Hypothalamus (tissue), 51 donors: ENCODE results near the gene ADGRD2.

ENCODE experiments used
- DNase-seq, 51 donors: peaks; one replicate each; lab custom pipeline; 2025; lab: John Stamatoyannopoulos, UW

Gene ADGRD2

DNA sequence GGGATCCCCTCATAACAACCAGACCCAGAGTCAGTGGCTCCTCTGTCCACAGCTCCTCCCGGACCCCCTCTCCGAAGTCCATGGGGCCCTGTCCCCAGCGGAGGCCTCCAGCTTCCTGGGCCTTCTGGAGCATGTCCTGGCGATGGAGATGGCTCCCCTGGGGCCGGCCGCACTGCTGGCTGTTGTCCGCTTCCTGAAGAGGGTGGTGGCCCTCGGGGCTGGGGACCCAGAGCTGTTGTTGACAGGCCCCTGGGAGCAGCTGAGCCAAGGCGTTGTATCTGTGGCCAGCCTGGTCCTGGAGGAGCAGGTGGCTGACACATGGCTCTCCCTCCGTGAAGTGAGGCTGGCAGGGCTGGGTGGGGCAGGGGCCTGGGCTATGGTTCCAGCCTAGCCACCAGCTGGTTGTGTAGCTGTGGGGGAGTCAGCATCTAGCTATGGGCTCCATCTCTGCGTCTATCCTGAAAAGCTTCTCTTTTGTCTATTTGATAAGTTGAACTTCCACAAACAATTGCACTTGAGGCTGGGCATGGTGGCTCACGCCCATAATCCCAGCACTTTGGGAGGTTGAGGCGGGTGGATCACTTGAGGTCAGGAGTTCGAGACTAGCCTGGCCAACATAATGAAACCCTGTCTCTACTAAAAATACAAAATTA, 4.7 kb downstream of the ADGRD2 start:
- DNase-seq, result no peak

GRCh38 chr9:124455820-124456219, 5.6 kb downstream of the ADGRD2 start:
- DNase-seq, result no peak

DNA sequence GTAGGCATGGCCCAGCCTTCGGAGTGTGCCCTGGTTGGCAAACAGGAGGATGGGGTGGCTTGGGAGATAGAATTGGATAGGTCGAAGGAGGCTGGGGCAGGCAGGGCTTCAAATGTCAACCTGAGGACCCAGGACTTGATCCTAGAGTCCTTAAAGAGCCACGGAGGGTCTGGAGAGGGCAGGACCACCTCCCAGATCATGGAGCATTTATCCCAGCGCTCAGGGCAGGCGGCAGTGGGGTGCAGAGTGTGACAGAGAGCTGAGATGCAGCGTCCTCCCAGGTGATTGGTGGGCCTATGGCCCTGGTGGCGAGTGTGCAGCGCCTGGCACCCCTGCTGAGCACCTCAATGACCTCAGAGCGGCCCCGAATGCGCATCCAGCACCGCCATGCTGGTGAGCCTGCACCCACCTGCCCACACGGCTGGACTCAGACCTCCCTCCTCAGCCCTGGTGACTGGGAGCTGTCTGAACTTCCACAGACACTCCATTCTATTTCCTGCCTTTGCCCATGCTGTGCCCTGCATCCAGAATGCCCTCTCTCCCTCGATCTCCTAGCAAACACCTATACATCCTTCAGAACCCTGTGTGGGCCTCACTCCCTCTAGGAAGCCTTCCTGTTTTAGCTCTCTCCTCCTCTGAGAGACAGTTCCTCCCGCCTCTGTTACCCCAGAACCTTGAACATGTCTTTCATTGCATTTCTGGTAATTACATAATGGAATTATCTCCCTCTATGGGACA, 6.3 kb downstream of the ADGRD2 start:
- DNase-seq, result no peak

- no peak for DNase-seq
Observed at GRCh38 chr9:124457079-124457886, 7.0 kb downstream of the ADGRD2 start.

GRCh38 chr9:124457887-124458431, 7.7 kb downstream of the ADGRD2 start:
- DNase-seq, result no peak

GRCh38 chr9:124458441-124458840, 8.2 kb downstream of the ADGRD2 start:
- DNase-seq, result no peak

GRCh38 chr9:124462739-124463138, 12.5 kb downstream of the ADGRD2 start:
- no peak for DNase-seq

DNA sequence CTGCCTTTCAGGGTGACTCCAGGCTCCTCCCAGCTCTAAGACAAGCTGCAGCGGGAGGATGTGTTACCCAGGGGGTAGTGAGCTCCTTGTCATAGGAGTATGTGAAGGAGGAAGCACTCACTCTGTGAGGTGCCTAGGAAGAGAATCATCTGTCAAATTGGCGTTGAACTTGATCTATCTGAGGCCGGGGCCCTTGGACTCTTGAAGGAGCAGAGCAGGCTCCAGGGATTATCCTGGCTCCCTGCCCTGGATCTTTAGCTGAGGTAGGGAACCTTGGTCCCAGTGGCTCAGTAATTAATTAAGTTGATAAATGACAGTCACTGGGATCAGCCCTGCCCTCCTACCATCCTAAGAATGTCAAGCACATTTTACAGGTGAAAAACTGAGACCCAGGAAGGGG, 15.5 kb downstream of the ADGRD2 start:
- DNase-seq, result no peak

GRCh38 chr9:124467410-124468060, 17.3 kb downstream of the ADGRD2 start:
- DNase-seq, result no peak

GRCh38 chr9:124468061-124468740, 17.9 kb downstream of the ADGRD2 start:
- DNase-seq, result no peak

DNA sequence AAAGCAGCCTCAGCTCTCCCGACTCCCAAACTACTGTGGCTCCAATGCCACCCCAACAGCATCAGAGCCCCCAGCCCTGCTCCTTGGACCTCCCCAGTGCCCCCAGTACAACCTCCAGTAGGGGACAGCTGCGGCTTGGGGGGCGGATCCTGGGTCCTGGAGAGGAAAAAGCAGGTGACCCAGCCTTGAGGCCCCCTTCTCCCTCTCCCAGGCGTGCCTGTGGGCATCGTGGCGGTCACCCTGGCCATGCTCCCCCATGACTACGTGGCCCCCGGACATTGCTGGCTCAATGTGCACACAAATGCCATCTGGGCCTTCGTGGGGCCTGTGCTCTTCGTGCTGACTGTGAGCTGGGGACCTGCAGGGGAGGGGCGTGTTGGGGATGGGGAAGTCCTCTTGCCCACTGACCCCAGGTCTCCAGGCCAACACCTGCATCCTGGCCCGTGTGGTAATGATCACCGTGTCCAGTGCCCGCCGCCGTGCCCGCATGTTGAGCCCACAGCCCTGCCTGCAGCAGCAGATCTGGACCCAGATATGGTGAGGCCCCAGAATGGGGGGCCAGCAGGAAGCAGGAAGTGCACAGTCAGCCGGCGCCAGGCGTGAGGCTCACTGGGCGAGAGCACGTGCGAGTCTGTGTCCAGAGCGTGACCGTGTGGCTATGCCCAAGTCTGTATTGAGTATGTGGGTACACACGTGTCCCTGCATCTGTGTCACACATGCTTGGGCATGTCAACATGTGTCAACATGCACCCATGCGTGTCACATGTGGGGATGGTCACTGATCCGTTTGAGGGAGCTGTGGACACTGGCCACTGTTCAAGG, 19.0 kb downstream of the ADGRD2 start:
- no peak for DNase-seq

DNA sequence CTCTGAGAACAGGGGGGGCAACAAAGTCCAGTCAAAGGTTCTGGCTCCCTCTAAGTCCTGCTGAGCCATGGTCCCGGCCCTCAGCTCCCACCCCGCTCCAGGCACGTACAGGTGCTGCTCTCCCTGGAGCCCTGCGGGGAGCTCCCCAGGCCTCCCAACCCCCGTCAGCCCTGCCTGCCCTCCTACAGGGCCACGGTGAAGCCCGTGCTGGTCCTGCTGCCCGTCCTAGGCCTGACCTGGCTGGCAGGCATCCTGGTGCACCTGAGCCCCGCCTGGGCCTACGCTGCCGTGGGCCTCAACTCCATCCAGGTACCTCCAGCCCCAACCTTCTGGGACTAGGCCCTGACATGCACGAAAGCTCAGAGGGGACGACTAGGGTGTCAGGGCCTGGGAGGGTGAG, 20.1 kb downstream of the ADGRD2 start:
- no peak for DNase-seq

- no peak for DNase-seq
Observed at GRCh38 chr9:124470726-124471125, 20.5 kb downstream of the ADGRD2 start.

GRCh38 chr9:124471761-124472160, 21.5 kb downstream of the ADGRD2 start:
- no peak for DNase-seq

- no peak for DNase-seq
Observed at GRCh38 chr9:124472770-124473169, 22.5 kb downstream of the ADGRD2 start.

DNA sequence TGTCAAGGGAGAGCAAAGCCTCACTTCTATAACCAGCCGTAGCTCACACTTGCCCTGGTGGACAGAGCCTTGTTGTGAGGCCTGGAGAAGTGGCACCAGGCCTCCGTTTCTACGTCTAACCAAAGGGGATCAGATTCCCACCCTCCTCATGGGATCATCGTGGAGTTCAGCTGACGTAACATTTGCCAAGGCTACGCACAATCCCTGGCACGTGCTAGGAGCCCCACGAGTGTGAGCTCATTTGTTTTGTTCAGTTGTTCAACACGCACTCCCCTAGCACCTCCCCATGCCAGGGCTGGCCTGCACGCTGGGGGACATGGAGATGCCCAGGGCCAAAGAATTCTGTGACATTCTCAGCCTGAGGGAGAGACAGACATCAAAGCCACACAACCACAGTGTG, 23.1 kb downstream of the ADGRD2 start:
- no peak for DNase-seq

DNA sequence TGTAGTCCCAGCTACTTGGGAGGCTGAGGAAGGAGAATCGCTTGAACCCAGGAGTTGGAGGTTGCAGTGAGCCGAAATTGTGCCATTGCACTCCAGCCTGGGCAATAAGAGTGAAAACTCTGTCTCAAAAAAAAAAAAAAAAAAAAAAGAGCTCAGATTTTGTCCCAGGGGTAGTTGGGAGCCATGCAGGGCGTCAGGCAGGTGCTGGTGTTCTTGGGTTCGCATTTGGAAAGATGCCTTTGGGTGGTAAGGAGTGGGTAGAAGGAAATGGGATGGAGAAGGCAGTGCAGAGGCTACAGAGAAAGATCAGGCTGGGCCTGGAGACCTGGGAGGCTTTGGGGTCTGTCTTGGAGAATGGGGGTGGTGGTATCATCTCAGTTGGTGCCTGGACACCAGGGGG, 23.9 kb downstream of the ADGRD2 start:
- no peak for DNase-seq

GRCh38 chr9:124475158-124475867, 25.1 kb downstream of the ADGRD2 start:
- no peak for DNase-seq
